HG02642 (cell line): ENCODE data around the gene PHACTR1.

Experiments
- ATAC-seq: cut with Tn5 transposase; IDR thresholded peaks from one replicate; pipeline ENCODE4 v1.9.1; 2021; ENCODE audit warnings: mild to moderate bottlenecking; ENCODE audit not compliant: unreplicated experiment, poor library complexity

PHACTR1 gene

DNA sequence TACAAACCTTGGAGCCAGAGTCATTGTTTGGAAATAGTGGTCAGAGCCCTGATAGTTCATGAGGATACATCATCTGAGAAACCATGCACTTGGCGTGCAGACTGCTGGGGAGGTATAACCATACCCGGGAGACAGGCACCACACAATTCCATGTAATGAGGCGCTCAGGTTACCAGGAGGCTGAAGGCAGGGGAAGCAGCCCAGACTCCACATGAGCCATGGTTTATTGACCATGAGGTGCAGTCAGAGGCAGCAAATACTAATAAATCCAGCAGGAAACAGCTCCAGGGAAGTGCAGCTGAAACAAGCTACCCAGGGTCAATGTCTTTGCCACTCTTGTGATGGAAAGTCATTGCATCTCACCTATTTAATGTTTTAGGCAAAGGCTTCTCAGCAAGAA is 455.7 kb downstream of the PHACTR1 start:
- no peak for ATAC-seq

DNA sequence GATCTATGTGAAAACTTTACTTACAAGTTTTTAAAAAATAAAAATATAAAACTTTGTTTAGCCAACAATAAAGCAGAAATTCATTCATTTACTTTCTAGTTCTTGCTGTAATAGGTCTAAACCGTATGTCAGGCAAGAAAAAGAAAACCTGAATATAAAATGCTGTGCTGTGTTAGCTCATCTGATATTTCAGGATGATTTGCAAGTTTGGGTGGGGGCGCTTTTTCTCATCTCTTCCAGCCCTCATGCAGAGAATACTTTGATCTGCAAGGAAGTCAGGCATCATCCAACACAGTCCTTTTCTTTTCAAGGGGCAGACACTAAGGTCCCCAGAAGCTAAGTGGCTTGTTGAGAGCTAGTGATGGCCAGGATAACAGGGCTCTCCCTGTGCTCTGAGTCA is 458.5 kb downstream of the PHACTR1 start:
- ATAC-seq: no peak

DNA sequence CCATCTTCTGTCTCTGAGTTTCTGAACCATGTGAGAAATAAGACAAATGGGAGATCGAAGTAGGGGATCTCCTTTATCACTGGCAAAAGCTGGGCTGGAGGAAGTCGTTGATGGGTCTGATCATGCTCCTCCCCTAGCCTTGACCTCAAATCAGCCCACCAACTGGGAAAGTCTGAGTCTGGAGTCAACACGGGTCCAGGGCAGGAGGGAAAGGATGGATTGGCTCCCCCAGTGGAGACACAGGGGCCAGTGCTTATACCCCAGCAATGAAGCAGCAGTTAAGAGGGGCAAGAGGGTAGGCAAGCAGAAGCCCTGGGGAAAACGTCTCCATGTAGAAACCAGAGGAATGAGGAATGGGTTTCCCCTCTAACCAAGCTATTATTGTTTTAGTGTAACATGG is 459.2 kb downstream of the PHACTR1 start:
- no peak for ATAC-seq

DNA sequence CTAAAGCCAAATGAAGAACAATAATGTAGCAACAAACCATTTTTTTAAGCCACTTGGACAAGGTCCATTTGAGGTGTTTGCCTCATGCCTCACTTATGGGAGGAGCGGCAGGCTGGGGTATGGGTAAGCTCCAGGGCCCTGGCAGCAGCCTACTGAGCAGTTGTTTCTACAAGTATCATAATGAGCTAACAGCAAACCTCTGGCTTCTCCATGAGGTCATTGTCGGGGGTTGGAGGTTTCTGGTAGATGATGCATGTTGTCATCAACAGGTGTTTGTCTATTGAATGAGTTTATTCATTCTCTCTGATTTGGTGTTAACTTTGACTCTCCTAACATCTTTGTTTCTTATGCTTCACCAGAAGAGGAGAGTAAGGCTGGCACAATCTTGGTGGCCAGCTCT is 461.1 kb downstream of the PHACTR1 start:
- ATAC-seq: no peak

DNA sequence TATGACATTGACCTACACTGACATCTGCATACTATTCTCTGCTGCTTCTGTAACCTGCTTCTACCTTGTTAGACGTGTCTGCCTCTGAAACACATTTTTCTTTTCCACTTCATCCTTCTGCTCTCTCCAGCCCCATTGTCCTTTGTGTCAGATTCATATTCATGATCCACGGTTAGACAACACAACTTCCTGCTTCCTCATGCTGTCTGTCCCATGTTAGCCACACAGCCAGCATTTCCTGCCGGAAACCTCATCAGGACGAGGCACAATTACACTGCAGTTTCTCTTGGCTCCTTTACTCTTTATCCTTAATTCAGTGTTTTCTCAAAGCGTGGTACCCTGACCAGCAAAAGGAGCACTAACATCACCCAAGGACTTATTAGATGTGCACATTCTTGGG is 461.5 kb downstream of the PHACTR1 start:
- no peak for ATAC-seq

DNA sequence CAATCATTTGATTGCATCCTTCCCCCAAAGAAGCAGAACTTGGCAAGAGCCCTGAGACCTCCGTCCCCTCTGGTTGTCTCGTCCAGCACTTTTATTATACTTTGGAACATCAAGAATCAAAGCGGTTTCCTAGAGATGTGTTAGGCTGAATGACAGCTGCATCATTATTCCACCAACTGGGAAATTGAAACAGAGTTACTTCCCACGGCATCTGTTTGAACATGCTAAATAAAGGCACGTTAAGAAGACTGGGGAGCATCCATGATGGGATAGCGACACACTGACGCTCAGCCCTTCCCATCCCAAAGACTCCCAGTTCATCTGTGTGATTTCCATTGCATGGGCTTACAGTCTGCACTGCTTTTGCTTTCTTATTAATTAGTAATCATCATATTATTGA is 464.0 kb downstream of the PHACTR1 start:
- no peak for ATAC-seq

DNA sequence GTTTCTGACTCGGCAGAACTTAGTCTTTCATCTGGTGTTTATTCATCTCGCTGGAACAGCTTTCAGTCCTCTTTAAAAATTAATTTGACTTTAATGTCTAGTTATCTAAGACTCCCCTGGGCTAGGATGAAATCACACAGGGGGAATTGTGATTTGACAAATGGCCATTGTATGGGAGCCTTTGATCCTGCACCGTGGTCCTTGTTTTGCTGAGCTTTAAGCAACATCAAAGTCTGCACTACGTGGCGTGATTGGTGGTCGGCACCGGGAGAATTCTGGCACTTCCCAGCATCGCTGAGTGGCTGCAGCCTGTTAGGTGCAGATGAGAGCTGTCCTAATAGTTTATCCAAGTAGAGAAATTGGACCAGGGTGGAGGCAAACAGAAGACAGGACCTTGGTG is 464.8 kb downstream of the PHACTR1 start:
- ATAC-seq: no peak

DNA sequence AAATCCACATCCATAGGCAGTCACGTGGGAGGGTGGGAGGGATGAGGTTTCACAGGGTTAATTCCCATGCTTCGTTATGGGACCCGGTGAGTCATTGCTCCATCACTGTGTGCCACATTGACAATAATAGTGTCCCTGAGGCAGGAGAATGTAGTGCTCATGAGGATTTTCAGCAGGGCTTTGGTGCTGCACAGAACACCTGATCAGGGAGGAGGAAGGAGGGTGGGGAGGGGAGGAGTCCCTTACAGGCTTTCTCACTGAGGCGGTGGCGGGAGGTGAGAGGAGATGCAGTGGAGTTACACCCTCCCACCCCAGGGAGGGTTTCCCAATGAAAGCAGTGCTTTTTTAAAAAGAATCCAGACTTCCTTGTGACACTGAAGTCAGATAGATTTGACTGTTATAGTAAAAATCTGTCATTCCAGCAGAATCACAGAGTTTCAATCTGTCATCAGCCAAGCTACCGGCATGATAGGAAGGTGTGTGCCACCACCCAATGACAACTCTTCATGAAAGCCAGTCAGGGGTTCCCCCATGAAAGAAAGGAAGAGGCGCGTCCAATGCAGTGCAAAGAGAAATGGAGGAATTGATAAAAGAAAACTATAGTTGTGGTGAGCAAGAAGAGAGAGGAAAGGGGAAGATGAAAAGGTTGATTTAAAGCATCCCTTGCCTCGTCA is 467.0 kb downstream of the PHACTR1 start:
- no peak for ATAC-seq

DNA sequence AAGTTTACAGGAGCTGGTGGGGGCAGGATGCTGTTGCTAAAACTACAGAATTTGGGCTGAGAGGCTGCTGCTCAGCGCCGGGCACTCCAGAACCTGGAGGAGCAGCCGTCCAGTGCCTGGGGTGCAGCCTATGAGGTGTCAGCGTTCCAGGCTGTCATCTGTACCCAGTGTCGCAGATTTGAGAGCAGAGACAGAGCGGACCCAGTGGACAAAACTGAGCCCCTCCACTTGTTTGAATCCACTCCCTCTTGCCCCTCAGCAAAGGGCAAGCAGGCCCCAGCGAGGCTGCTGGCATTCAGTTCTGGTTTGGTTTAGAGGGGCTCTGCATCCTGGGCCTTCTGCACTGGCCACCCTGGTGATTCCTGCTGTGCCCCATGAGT is 467.5 kb downstream of the PHACTR1 start:
- no peak for ATAC-seq

DNA sequence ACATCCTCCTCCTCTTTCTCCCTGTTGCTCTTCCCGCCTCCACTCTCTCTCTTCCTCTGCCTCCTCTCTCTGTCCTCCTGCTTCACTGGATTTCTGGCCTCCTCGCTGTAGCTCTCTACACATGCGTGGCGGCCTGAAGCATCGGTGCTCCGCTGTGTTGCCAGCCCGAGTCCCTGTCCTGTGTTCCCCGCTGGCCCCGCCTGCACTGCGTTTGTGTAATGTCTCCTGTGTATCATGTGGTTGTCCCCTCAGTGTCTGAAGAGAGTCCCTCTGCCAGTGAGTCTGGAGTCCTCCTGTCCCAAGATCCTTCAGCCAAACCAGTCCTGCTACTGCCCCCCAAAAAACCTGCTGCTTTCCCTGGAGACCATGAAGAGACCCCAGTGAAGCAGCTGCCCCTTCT is 468.0 kb downstream of the PHACTR1 start:
- no peak for ATAC-seq

DNA sequence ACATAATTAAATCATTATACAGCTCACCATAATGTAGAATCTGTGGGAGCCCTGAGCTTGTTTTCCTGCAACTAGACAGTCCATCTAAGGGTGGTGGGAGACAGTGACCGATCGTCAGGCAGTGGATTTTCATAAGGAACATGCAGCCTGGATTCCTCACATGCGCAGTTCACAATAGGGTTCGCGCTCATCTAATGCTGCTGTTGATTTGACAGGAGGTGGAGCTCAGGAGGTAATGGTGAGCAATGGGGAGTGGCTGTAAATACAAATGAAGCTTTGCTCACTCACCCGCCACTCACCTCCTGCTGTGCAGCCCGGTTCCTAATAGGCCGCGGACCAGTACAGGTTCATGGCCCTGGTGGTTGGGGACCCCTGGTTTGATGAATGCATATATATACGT is 470.3 kb downstream of the PHACTR1 start:
- ATAC-seq: no peak

DNA sequence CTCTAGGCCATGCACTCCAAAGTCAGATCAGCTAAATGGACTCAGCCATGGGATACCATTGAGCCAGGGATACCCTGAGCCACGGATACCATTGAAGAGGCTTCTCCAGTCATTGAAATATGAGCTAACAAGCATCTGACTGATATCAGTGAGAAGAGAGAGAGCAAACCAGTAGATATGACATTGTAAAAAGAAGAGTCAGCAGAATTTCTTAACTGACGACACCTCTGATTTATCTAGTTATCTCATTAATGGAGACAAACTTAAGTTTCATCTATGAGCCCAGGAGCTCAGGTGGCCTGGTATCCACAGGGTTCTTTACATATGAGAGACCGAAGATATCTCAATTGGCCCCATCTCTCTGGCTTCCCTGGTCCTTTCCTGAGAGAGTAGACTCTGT is 471.1 kb downstream of the PHACTR1 start:
- no peak for ATAC-seq

DNA sequence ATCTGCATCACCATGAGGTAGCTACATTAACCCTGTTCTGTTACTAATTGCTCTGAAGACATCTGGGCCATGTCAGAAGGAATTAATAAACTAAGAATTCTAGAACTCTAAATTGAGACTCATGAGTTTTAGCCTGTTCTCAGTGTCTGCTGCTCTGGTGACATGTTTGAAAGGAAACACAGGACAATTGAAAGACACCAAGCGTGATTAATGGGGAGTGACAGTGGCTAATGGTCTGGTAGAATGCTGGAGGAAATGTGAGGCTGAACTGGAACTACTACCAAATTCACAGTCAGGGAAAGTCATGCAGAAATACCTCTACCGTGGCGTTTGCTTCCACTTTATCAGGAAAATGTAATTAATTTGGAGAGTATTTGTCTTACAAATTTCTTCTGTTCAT is 471.7 kb downstream of the PHACTR1 start:
- no peak for ATAC-seq

DNA sequence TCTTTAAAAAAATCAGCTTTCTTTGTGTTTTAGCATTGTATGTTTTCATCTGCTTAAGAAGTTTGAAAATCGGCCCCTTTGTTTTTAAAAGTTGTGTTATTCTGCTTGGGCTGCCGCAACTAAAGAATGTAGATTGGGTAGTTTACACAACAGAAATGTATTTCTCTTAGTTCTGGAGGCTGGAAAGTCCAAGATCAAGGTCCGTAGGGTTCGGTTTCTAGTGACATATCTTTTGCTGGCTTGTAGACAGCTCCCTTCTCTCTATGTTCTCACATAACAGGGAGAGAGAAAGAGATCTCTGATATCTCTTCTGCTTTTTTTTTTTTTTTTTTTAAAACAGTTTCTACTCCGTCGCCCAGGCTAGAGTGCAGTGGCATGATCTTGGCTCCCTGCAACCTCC is 473.1 kb downstream of the PHACTR1 start:
- no peak for ATAC-seq

DNA sequence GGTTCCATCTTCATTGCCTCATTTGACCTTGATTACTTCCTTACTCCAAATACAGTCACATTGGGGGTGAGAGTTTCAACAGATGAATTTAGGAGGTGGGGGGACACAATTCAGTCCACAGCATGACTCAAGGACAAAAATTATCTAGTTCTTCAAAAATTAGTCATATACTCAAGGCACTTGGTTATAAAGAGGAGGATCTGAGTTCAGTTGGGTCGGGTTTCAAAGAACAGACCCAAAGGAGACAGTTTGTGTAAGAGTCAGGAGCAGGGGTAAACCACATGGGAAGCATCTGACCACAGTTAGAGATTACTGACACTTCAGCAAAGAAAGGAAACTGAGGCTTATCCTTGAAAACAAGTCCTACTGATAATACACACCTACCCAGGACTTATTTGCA is 473.8 kb downstream of the PHACTR1 start:
- no peak for ATAC-seq

DNA sequence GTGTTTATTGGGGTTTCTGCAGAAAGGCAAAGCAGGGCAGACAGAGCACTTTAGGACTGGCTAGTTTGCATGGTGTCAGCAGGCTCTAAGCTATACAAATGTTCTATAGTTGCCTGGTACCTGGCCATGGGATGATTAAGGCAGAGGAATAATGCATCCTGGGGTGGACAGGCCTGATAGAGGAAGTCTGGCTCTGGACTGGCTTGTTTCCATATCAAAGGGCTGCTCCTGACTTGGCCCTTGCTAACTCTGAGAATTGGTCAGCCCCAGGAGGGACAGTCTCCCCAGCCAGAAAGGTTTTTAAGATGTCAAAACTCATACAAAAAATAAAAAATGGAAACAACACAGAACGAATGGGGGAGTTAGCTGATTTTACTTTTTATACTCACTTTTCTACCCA is 474.9 kb downstream of the PHACTR1 start:
- no peak for ATAC-seq

DNA sequence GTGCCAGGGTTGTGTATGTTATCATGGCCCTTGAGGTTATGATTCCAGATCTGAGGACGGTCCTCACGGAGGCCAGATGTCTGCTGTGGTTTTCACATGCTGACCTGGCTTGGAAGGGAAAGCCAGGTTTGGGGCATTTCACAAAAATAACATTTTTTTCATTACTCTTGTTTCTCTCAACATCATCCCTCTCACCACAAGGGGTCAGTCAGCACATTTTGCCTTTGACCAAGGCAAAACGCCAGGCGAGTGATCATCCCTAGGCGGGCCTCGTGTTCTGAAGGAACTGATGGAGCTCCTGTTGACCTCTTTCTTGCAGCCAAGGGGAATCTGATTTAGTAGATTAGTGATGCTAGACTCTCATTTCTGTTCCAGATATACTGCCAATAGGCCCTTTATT is 478.3 kb downstream of the PHACTR1 start:
- ATAC-seq: no peak

DNA sequence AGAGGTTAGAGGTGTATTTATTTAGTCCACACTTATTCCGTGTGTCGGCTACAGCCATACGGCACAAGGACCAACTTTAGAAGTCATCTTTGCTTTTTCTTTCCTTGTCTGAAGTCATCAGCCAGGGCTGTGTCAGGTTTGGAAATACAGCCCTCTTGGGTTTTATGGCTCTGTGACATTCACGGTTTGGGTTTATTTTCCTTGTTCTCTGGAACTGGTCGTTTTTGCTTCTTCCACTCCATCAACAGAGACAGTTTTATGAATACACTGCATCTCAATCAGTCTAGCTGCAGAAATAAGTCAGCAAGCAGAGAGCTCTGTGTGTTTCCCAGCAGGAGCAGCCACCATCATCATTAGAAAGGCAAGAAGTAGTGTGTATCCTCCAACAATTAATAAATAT is 479.2 kb downstream of the PHACTR1 start:
- ATAC-seq: no peak

DNA sequence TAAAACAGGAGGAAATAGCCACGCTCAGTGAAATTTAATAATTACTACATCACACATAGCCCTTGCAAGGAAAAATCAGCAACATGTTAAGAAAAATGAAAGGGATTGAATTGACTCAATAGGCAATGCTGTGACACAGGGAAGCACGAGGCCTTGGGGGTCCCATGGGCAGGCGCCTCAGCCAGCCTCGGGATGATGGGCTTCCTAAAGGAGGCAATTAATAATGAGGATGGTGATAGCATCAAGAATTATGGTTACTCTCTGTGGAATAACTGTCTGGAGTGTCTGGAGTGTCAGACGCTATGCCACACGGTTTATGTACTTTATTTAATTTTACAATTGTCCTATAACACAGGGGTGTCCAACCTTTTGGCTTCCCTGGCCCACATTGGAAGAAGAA is 481.6 kb downstream of the PHACTR1 start:
- ATAC-seq: no peak

DNA sequence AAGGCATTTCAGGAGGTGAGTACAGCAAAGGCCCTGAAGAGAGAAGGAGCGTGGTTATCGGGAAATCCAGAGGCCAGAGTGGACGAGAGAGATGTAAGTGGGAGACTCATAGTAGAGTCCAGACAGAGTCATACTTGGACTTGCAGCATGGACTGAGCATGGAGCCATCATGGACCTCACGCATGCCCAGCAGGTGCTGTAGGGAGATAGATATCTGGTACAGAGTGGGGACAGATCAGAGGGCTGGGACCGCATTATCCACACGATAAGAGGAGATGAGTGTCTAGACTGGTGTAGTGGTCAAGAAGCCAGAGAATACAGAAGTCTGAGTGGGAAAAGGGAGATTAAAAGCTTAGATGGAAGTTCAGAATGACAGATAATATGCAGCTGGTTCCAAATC is 484.8 kb downstream of the PHACTR1 start:
- no peak for ATAC-seq

DNA sequence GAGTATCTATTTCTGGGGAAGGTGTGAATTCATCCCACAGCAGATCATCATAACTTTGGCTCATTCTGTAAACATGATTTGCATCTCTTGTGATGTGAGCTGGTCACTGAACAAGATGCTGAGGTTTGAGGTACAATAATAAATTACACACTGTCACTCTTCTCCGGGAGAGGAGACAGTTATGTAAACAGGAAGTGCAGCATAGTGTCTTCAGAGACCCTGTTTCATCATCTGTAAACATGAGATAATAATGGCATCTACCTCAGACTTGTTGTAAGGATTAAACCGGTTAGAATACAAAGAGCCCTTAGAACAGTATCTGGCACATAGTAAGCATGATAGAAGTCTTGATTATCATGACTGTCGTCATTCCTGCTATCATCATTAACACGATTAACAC is 486.6 kb downstream of the PHACTR1 start:
- no peak for ATAC-seq

DNA sequence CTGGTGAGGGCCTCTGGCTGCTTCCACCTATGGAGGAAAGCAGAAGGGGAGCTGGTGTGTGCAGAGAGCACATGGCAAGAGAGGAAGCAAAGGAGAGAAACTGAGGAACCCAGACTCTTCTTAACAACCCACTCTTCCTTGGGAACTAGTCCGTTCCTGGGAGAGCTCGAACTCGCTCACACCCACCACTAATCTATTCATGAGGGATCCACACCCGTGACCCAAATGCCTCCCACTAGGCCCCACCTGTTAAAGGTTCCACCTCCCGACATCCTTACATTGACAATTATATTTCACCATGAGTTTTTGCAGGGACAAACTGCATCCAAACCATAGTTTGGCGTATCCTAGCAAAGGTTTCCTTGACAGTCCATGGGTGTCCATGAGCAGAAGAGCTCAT is 488.5 kb downstream of the PHACTR1 start:
- ATAC-seq: no peak

DNA sequence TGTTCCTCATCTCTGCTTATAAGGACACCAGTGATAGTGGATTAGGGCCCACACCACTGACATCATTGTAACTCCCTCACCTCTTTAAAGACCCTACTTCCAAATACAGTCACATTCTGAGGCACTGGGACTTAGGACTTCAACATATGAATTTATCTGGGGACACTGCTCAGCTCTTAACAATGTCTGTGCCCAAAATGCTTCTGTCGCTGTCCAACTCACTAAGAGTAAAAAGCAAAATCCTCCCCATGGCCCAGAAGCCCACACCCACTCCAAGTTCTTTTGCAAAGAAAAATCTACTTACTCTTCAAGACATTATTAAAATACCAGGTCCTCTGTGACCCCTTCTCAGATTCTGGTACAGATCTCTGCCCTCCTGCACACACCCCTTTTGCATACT is 495.5 kb downstream of the PHACTR1 start:
- ATAC-seq: no peak
